ENCODE results near the gene MS4A6E.

DNA sequence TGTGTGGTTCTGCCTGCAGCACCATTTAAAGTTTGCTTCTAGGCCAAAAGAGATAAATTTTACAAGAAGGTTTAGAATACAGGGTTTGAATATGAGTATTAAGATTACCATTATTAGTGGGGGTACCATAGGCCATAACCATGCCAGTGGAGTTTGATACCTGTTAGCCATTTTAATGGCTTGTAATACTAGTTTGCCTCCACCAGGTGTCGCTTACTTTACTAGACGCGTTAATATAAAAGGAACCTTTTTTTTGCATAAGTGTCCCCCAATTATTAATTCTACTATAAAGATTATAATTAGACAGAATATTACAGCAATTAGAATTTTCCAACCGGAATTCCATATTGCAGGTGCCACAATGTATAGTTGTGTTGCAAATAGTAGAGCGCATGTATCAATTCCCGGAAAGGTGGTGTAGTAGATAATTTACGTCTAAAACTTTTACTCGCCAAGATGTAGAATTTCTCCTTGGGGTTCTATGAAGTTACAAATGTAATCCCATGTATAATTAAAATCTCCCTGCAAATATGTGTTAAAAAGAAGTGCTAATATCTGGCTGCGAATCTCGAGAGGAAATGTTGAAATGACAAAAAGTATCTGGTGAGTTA is 16.1 kb downstream of the MS4A6E start:
- TF ChIP-seq, protein P1, sequence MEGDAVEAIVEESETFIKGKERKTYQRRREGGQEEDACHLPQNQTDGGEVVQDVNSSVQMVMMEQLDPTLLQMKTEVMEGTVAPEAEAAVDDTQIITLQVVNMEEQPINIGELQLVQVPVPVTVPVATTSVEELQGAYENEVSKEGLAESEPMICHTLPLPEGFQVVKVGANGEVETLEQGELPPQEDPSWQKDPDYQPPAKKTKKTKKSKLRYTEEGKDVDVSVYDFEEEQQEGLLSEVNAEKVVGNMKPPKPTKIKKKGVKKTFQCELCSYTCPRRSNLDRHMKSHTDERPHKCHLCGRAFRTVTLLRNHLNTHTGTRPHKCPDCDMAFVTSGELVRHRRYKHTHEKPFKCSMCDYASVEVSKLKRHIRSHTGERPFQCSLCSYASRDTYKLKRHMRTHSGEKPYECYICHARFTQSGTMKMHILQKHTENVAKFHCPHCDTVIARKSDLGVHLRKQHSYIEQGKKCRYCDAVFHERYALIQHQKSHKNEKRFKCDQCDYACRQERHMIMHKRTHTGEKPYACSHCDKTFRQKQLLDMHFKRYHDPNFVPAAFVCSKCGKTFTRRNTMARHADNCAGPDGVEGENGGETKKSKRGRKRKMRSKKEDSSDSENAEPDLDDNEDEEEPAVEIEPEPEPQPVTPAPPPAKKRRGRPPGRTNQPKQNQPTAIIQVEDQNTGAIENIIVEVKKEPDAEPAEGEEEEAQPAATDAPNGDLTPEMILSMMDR (IDR thresholded peaks at IDR 0.05), result peak in 1 of 3 donors; percentile 27
- no peak for TF ChIP-seq POLR2AphosphoS5 (IDR thresholded peaks at IDR 0.05)

Data from breast epithelium (tissue), 3 donors.